HG02623 (cell line): ENCODE results near the gene CCNC.

Experiments
- ATAC-seq: cut with Tn5 transposase; IDR thresholded peaks from one replicate; pipeline ENCODE4 v1.9.1; 2021; ENCODE audit warnings: moderate library complexity; ENCODE audit not compliant: unreplicated experiment

Gene CCNC

GRCh38 chr6:99568103-99568933 is at the start of gene CCNC:
Gene CCNC (minus strand): TSS chr6:99568660. CDS start chr6:99568527, 133 bp downstream.
- ATAC-seq: peak; percentile 97

- ATAC-seq: no peak
These were observed 48.7 kb upstream of the CCNC start for GRCh38 chr6:99617131-99617530.

- ATAC-seq: no peak
These were observed 46.1 kb upstream of the CCNC start for GRCh38 chr6:99614430-99615186.

GRCh38 chr6:99613705-99614429 is 45.4 kb upstream of the CCNC start:
- ATAC-seq: peak; percentile 49

- peak; percentile 47 for ATAC-seq
These were observed 44.9 kb upstream of the CCNC start for GRCh38 chr6:99613409-99613704.

- no peak for ATAC-seq
These were observed 44.3 kb upstream of the CCNC start for GRCh38 chr6:99612551-99613408.

GRCh38 chr6:99611148-99611547 is 42.7 kb upstream of the CCNC start:
- ATAC-seq: peak; percentile 62

- ATAC-seq: no peak
These were observed 41.5 kb upstream of the CCNC start for GRCh38 chr6:99609905-99610489.

GRCh38 chr6:99608886-99609482 is 40.5 kb upstream of the CCNC start:
- ATAC-seq: no peak

- no peak for ATAC-seq
These were observed 39.8 kb upstream of the CCNC start for GRCh38 chr6:99608059-99608885.

- no peak for ATAC-seq
These were observed 39.1 kb upstream of the CCNC start for GRCh38 chr6:99607416-99608036.

- no peak for ATAC-seq
These were observed 38.4 kb upstream of the CCNC start, which contains the start of gene PRDM13 for GRCh38 chr6:99606656-99607415. Gene PRDM13 (plus strand): TSS chr6:99606833. CDS start chr6:99607035, 202 bp downstream.

- no peak for ATAC-seq
These were observed 37.6 kb upstream of the CCNC start for GRCh38 chr6:99605911-99606655.

GRCh38 chr6:99605074-99605734 is 36.7 kb upstream of the CCNC start:
- no peak for ATAC-seq

GRCh38 chr6:99604166-99605073 is 36.0 kb upstream of the CCNC start:
- no peak for ATAC-seq
